GM10248 (cell line): ENCODE measurements around the gene PTGDR.

ENCODE experiments used
- CTCF ChIA-PET: fragments of 300-600 bp; sonication (Branson Sonifier 250); formaldehyde crosslinking; extraction: SDS; loops from one replicate; lab custom pipeline; 2021; ENCODE audit warnings: antibody characterized with exemption; lab: Yijun Ruan, JAX
- POLR2A ChIA-PET: fragments of 350-650 bp; sonication (Branson Sonifier 250); formaldehyde crosslinking; extraction: SDS; loops from one replicate; lab custom pipeline; 2020; ENCODE audit warnings: antibody characterized with exemption; lab: Yijun Ruan, JAX
- DNase-seq: peaks from one replicate; pipeline ENCODE4 v3.0.0; 2012; ENCODE audit errors: extremely low spot score
- CTCF ChIP-seq: IDR thresholded peaks from 2 replicates; pipeline ENCODE4 v1.5.1; 2012; ENCODE audit warnings: mild to moderate bottlenecking, low read depth; ENCODE audit errors: extremely low read depth, missing control alignments, control extremely low read depth

Gene PTGDR

DNA sequence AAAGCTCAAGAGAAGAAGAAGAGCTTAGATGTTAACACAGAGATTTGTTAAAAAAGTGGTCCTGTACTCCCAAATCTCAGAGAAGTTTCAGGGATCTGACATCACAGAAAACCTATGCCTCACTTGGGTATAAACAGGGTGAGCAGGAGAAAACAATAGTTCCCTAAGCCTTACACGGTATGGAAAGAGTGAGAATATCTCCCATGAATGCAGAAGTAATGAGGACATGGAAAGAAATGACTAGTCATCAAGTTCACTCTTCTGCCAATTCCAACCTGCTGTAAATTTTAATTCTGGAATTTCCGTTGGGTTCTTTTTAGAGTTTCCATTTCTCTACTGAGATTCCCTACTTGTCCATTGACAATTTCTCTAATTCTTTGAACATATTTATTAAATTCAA lies 40.4 kb downstream of the PTGDR start:
- CTCF ChIA-PET = interaction anchor here (1.2 kb wide), 1 partner anchor 8 kb away, joined by 4 read pairs; no protein-coding TSS in a partner anchor
- POLR2A ChIA-PET = no interaction called here
- no peak for TF ChIP-seq CTCF
- no peak for DNase-seq

- no peak for DNase-seq
- ChIA-PET POLR2A (no interaction called here), CTCF (interaction anchor here (2.1 kb wide), 1 partner anchor 10 kb away, joined by 9 read pairs; no protein-coding TSS in a partner anchor)
- TF ChIP-seq CTCF = no peak
These were observed 43.0 kb downstream of the PTGDR start for GRCh38 chr14:52310541-52310940.

- ChIA-PET POLR2A (no interaction called here), CTCF (interaction anchor here (0.9 kb wide), 1 partner anchor 13 kb away, joined by 3 read pairs; no protein-coding TSS in a partner anchor)
- TF ChIP-seq CTCF = no peak
- DNase-seq = no peak
These were observed 45.4 kb downstream of the PTGDR start for GRCh38 chr14:52312931-52313355.

DNA sequence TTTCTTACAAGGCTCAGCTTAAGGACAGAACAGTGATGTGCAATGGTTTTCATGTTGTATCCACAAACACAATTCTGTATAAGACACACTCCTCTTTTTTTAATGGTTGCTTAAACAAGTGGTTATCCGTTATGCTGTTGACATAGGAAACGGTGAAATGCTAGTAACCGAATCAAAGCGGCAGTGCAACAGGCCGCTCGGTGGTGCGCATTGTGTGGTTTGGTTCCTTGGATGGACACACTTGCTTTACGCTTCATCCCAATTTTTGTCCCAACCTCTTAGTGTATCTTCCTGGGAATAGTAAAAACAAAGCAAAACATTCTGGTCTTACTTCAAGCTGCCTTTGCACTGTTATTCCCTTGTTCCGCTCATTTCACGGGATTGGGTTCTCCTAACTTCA lies 46.0 kb downstream of the PTGDR start:
- ChIA-PET POLR2A (no interaction called here), CTCF (interaction anchor here (1.4 kb wide), 1 partner anchor 14 kb away, joined by 3 read pairs; no protein-coding TSS in a partner anchor)
- TF ChIP-seq CTCF = no peak
- no peak for DNase-seq

- POLR2A ChIA-PET = no interaction called here
- no peak for TF ChIP-seq CTCF
- DNase-seq = peak; percentile 60
- CTCF ChIA-PET = interaction anchor here (0.9 to 1.4 kb wide), 3 partner anchors 14 to 44 kb away, joined by 3 read pairs; no protein-coding TSS in a partner anchor
These were observed 46.6 kb downstream of the PTGDR start, which contains the start of gene PTGER2 for GRCh38 chr14:52313903-52314594. Gene PTGER2 (plus strand): TSS chr14:52314312. CDS start chr14:52314549, 237 bp downstream.

DNA sequence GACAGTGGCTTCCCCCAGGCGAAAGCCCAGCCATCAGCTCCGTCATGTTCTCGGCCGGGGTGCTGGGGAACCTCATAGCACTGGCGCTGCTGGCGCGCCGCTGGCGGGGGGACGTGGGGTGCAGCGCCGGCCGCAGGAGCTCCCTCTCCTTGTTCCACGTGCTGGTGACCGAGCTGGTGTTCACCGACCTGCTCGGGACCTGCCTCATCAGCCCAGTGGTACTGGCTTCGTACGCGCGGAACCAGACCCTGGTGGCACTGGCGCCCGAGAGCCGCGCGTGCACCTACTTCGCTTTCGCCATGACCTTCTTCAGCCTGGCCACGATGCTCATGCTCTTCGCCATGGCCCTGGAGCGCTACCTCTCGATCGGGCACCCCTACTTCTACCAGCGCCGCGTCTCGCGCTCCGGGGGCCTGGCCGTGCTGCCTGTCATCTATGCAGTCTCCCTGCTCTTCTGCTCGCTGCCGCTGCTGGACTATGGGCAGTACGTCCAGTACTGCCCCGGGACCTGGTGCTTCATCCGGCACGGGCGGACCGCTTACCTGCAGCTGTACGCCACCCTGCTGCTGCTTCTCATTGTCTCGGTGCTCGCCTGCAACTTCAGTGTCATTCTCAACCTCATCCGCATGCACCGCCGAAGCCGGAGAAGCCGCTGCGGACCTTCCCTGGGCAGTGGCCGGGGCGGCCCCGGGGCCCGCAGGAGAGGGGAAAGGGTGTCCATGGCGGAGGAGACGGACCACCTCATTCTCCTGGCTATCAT lies 47.3 kb downstream of the PTGDR start:
- POLR2A ChIA-PET = no interaction called here
- CTCF ChIA-PET = interaction anchor here (0.9 to 1.4 kb wide), 3 partner anchors 15 to 43 kb away, joined by 3 read pairs; no protein-coding TSS in a partner anchor
- DNase-seq = peak; percentile 37
- TF ChIP-seq CTCF = no peak
